GM23338 (cell line): ENCODE data around the gene VWA3B. TPM values are rescaled to one million over a fixed set of nuclear protein-coding genes. Genes with fewer than 3 reads are reported as not detected.

Source experiments
- ATAC-seq: fragments of 200-7000 bp; cut with Tn5 transposase; 3 replicates; pipeline ENCODE4 v1.9.1; 2020
- DNase-seq: peaks from one replicate; pipeline ENCODE4 v3.0.0-alpha.2; 2015; ENCODE audit warnings: low spot score
- H2AFZ ChIP-seq: fragments of 200-600 bp; sonication (generic); 2 replicates; pipeline ENCODE4 v1.8.0; 2016; ENCODE audit warnings: antibody characterized with exemption, mild to moderate bottlenecking, moderate library complexity
- H3F3A ChIP-seq: fragments of 200-600 bp; sonication (generic); replicated peaks from 2 replicates; pipeline ENCODE4 v1.8.0; 2017; ENCODE audit warnings: antibody characterized with exemption, mixed run types, low read depth
- H3K27ac ChIP-seq: fragments of 200-600 bp; sonication (generic); 2 replicates; pipeline ENCODE4 v1.6.1; 2016; ENCODE audit warnings: low read depth
- H3K27me3 ChIP-seq: fragments of 200-600 bp; sonication (generic); 2 replicates; pipeline ENCODE4 v1.8.0; 2016; ENCODE audit warnings: mild to moderate bottlenecking, mixed run types, moderate library complexity; ENCODE audit not compliant: insufficient read depth
- H3K36me3 ChIP-seq: fragments of 200-600 bp; sonication (generic); 2 replicates; pipeline ENCODE4 v1.8.0; 2016; ENCODE audit warnings: mild to moderate bottlenecking; ENCODE audit not compliant: insufficient read depth
- H3K4me1 ChIP-seq: fragments of 200-600 bp; sonication (generic); 2 replicates; pipeline ENCODE4 v1.8.0; 2016; ENCODE audit warnings: mild to moderate bottlenecking, moderate library complexity; ENCODE audit not compliant: insufficient read depth
- H3K4me2 ChIP-seq: fragments of 200-600 bp; sonication (generic); 2 replicates; pipeline ENCODE4 v1.7.1; 2017; ENCODE audit warnings: mixed run types
- H3K4me3 ChIP-seq: fragments of 200-600 bp; sonication (generic); 2 replicates; pipeline ENCODE4 v1.6.1; 2016; ENCODE audit warnings: mixed run types
- H3K79me2 ChIP-seq: fragments of 200-600 bp; sonication (generic); replicated peaks from 2 replicates; pipeline ENCODE4 v1.8.0; 2017; ENCODE audit warnings: mild to moderate bottlenecking; ENCODE audit not compliant: insufficient read depth
- H3K9me2 ChIP-seq: fragments of 200-600 bp; sonication (generic); 2 replicates; pipeline ENCODE4 v1.8.0; 2017; ENCODE audit not compliant: insufficient read depth
- H4K20me1 ChIP-seq: fragments of 200-600 bp; sonication (generic); replicated peaks from 2 replicates; pipeline ENCODE4 v1.8.0; 2017; ENCODE audit warnings: mild to moderate bottlenecking; ENCODE audit not compliant: insufficient read depth
- H3K27ac Mint-ChIP-seq: 2 replicates; pipeline ENCODE4 v1.8.0; 2020; ENCODE audit warnings: inconsistent platforms, mild to moderate bottlenecking, moderate library complexity, mixed read lengths
- H3K27me3 Mint-ChIP-seq: 3 replicates; pipeline ENCODE4 v1.8.0; 2022; ENCODE audit warnings: low read depth, mild to moderate bottlenecking, moderate library complexity, mixed read lengths, inconsistent platforms; ENCODE audit not compliant: insufficient read depth, poor library complexity
- H3K36me3 Mint-ChIP-seq: 3 replicates; pipeline ENCODE4 v1.8.0; 2021; ENCODE audit warnings: low read depth, mild to moderate bottlenecking, inconsistent platforms, moderate library complexity, mixed read lengths
- H3K4me1 Mint-ChIP-seq: 3 replicates; pipeline ENCODE4 v1.8.0; 2020; ENCODE audit warnings: mild to moderate bottlenecking, inconsistent platforms, mixed read lengths
- H3K4me3 Mint-ChIP-seq: 3 replicates; pipeline ENCODE4 v1.8.0; 2021; ENCODE audit warnings: moderate library complexity, mild to moderate bottlenecking, inconsistent platforms, mixed read lengths
- H3K9me3 Mint-ChIP-seq: 3 replicates; pipeline ENCODE4 v1.8.0; 2020; ENCODE audit warnings: moderate library complexity, mild to moderate bottlenecking, inconsistent platforms, mixed read lengths
- CREB1 ChIP-seq: fragments of 250-450 bp; sonication (Bioruptor Pico); IDR thresholded peaks from 2 replicates; pipeline ENCODE4 v1.5.0; 2020; ENCODE audit warnings: low read depth, mild to moderate bottlenecking, moderate library complexity
- CTCF ChIP-seq, 2 experiments: fragments of 200-600 bp in 1 of 2; sonication (generic) in 1 of 2; conservative IDR thresholded peaks; 2 replicates each; pipeline versions ENCODE4 v1.5.1 to v1.6.1; 2016 to 2017; ENCODE audit warnings: antibody characterized with exemption in 2 of 2, low read depth in 2 of 2, mild to moderate bottlenecking in 2 of 2, moderate library complexity in 1 of 2
- EZH2 ChIP-seq: fragments of 200-600 bp; sonication (generic); IDR thresholded peaks from one replicate; pipeline ENCODE4 v1.8.0; 2017; ENCODE audit warnings: antibody characterized with exemption, mild to moderate bottlenecking, low read depth; ENCODE audit not compliant: unreplicated experiment
- EZH2phosphoT487 ChIP-seq: fragments of 200-600 bp; sonication (generic); IDR thresholded peaks from one replicate; pipeline ENCODE4 v1.8.1; 2018; ENCODE audit warnings: antibody characterized with exemption; ENCODE audit not compliant: unreplicated experiment
- NANOG ChIP-seq: IDR thresholded peaks from 2 replicates; pipeline ENCODE4 v1.6.1; 2016; ENCODE audit warnings: antibody characterized with exemption, borderline replicate concordance
- POLR2AphosphoS5 ChIP-seq: IDR thresholded peaks from 2 replicates; pipeline ENCODE4 v1.6.1; 2016; ENCODE audit warnings: antibody characterized with exemption, low read depth
- STAT1 ChIP-seq: IDR thresholded peaks from one replicate; pipeline ENCODE4 v1.6.1; 2016; ENCODE audit warnings: antibody characterized with exemption; ENCODE audit not compliant: unreplicated experiment
- polyA plus RNA-seq: library from polyadenylated mRNA; unstranded; fragments of >200 nt; fragmentation: Nextera tagmentation; extraction: Ambion mirVana; gene quantifications from 2 replicates; pipeline ENCODE4 v1.2.1, GENCODE V29; 2016
- total RNA-seq: library from RNA; depleted of rRNA; stranded (reverse); fragments of >200 nt; shearing (Covaris generic); gene quantifications from 2 replicates; pipeline ENCODE4 v1.2.3, GENCODE V29; 2014

The VWA3B gene
- total and polyA plus RNA-seq, 2 experiments from 2014 or later = not detected

- TF ChIP-seq EZH2phosphoT487 = no peak
- TF ChIP-seq EZH2 = no peak
- peak; percentile 31; the same call in 1 of the 2 replicates for TF ChIP-seq CREB1 (CRISPR knock-in tag)
- peak; percentile 81 for TF ChIP-seq NANOG
These were observed 247.6 kb downstream of the VWA3B start (continued) for GRCh38 chr2:98334439-98335078.

GRCh38 chr2:98335271-98335670, 248.3 kb downstream of the VWA3B start:
- H3K9me2 ChIP-seq = no peaks in the 10 kb centered on the region
- no peak overlapping the region for H3K27ac ChIP-seq
- peak overlapping the region; percentile 55 for H3K4me2 ChIP-seq
- H3K36me3 Mint-ChIP-seq = peaks cover 3% of the 10 kb centered on the region; the same call in 1 of the 3 replicates
- no peak overlapping the region for H2AFZ ChIP-seq
- H3K4me1 ChIP-seq = peaks cover 29% of the 10 kb centered on the region
- ATAC-seq = peak; percentile 33
- H3K27ac Mint-ChIP-seq = no peak overlapping the region; the same call in 1 of the 2 replicates
- peaks cover 6% of the 10 kb centered on the region; the same call in 1 of the 2 replicates for H3K27me3 ChIP-seq
- peaks cover 15% of the 10 kb centered on the region for H3K27me3 Mint-ChIP-seq
- no peak for DNase-seq
- H3K79me2 ChIP-seq = no peaks in the 10 kb centered on the region
- H3K36me3 ChIP-seq = no peaks in the 10 kb centered on the region
- no peaks in the 10 kb centered on the region for H4K20me1 ChIP-seq
- no peak overlapping the region for H3K4me3 Mint-ChIP-seq
- peaks cover 42% of the 10 kb centered on the region for H3K4me1 Mint-ChIP-seq
- H3K4me3 ChIP-seq = 0 out of 2 replicates have a peak overlapping the region, but pooled peaks have one; percentile 29
- H3K9me3 Mint-ChIP-seq = peaks cover 9% of the 10 kb centered on the region
- TF ChIP-seq STAT1 (no peak), CREB1 (CRISPR knock-in tag) (no peak), POLR2AphosphoS5 (no peak)
- H3F3A ChIP-seq = no peaks in the 10 kb centered on the region

GRCh38 chr2:98341241-98341640, 254.3 kb downstream of the VWA3B start:
- H3K27ac ChIP-seq = no peak overlapping the region
- H3K27ac Mint-ChIP-seq = no peak overlapping the region
- ATAC-seq (no peak), DNase-seq (no peak)
- H3K27me3 ChIP-seq = peaks cover 43% of the 10 kb centered on the region
- H3K9me3 Mint-ChIP-seq = peaks cover 9% of the 10 kb centered on the region
- no peaks in the 10 kb centered on the region for H4K20me1 ChIP-seq
- H3K4me3 ChIP-seq = no peak overlapping the region
- H2AFZ ChIP-seq = no peak overlapping the region
- no peak overlapping the region for H3K4me2 ChIP-seq
- peaks cover 12% of the 10 kb centered on the region for H3K4me1 Mint-ChIP-seq
- peaks cover 28% of the 10 kb centered on the region for H3K27me3 Mint-ChIP-seq
- H3K36me3 Mint-ChIP-seq = 0 out of 3 replicates have a peak, but pooled peaks cover 3% of the 10 kb centered on the region
- peaks cover under 1% of the 10 kb centered on the region; the same call in 1 of the 2 replicates for H3K4me1 ChIP-seq
- no peaks in the 10 kb centered on the region for H3K79me2 ChIP-seq
- TF ChIP-seq EZH2 (no peak), CTCF (conservative IDR thresholded peaks at IDR 0.05; ENCODE audit: low read depth in 2 of 2) (no peak), STAT1 (no peak), NANOG (no peak)
- H3K9me2 ChIP-seq = no peaks in the 10 kb centered on the region
- H3K36me3 ChIP-seq = no peaks in the 10 kb centered on the region
- H3F3A ChIP-seq = no peaks in the 10 kb centered on the region
- no peak overlapping the region for H3K4me3 Mint-ChIP-seq
